BJ (cell line): ENCODE measurements around the gene ADAMTS19. TPM values are rescaled to one million over a fixed set of nuclear protein-coding genes. Genes with fewer than 3 reads are reported as not detected.

Experiments
- CTCF ChIA-PET: fragments of 350-600 bp; formaldehyde crosslinking; extraction: SDS; loops from one replicate; lab custom pipeline; 2021; ENCODE audit warnings: antibody characterized with exemption, inconsistent platforms; lab: Yijun Ruan, JAX
- POLR2A ChIA-PET: fragments of 300-600 bp; sonication (Branson Sonifier 250); formaldehyde crosslinking; extraction: SDS; loops from one replicate; lab custom pipeline; 2021; ENCODE audit warnings: antibody characterized with exemption; lab: Charles Lee
- DNase-seq: peaks from one replicate; pipeline ENCODE4 v3.0.0-alpha.2; 2011; ENCODE audit warnings: low read depth
- H3K27me3 ChIP-seq: 2 replicates; pipeline ENCODE4 v1.6.0; 2011; ENCODE audit warnings: low read length; ENCODE audit not compliant: control insufficient read depth, insufficient read depth
- H3K36me3 ChIP-seq: 2 replicates; pipeline ENCODE4 v1.5.1; 2011; ENCODE audit warnings: low read length; ENCODE audit not compliant: control insufficient read depth, insufficient read depth
- H3K4me3 ChIP-seq: 2 replicates; pipeline ENCODE4 v1.5.1; 2011; ENCODE audit warnings: low read depth, mild to moderate bottlenecking, control low read depth, low read length
- polyA plus RNA-seq: library from polyadenylated mRNA; depleted of rRNA; stranded (reverse); fragments of >200 nt; gene quantifications from 2 replicates; pipeline ENCODE4 v1.2.3, GENCODE V29; 2011
- TF ChIP-seq, protein P1 (sequence below): IDR thresholded peaks from 2 replicates; pipeline ENCODE4 v1.5.1; 2011; ENCODE audit warnings: low read depth, mild to moderate bottlenecking, control low read depth, inconsistent platforms, low read length, moderate library complexity; ENCODE audit not compliant: insufficient read depth

Gene ADAMTS19
- polyA plus RNA-seq, 1 experiment: 0.34 TPM

DNA sequence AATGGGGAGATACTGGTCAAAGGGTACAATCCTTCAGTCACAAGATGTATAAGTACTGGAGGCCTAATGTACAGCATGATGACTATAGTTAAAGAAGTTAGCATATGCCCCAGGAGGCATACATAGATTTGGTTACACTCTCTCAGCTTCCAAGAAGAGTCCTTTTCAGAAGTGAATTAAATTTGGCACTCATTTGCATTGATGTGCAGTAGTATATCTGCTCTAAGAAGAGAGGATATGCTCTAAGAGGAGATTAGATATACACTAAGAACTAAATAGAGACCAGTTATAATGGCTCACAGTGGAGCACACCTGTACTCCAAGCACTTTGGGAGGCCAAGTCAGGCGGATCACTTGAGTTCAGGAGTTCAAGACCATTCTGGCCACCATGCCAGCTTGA is 148.3 kb downstream of the ADAMTS19 start:
- no peaks in the 10 kb centered on the region for H3K27me3 ChIP-seq
- H3K4me3 ChIP-seq: no peak overlapping the region
- POLR2A ChIA-PET: no interaction called here
- CTCF ChIA-PET: no interaction called here
- no peak for DNase-seq
- no peaks in the 10 kb centered on the region for H3K36me3 ChIP-seq
- TF ChIP-seq, protein P1, sequence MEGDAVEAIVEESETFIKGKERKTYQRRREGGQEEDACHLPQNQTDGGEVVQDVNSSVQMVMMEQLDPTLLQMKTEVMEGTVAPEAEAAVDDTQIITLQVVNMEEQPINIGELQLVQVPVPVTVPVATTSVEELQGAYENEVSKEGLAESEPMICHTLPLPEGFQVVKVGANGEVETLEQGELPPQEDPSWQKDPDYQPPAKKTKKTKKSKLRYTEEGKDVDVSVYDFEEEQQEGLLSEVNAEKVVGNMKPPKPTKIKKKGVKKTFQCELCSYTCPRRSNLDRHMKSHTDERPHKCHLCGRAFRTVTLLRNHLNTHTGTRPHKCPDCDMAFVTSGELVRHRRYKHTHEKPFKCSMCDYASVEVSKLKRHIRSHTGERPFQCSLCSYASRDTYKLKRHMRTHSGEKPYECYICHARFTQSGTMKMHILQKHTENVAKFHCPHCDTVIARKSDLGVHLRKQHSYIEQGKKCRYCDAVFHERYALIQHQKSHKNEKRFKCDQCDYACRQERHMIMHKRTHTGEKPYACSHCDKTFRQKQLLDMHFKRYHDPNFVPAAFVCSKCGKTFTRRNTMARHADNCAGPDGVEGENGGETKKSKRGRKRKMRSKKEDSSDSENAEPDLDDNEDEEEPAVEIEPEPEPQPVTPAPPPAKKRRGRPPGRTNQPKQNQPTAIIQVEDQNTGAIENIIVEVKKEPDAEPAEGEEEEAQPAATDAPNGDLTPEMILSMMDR: no peak

DNA sequence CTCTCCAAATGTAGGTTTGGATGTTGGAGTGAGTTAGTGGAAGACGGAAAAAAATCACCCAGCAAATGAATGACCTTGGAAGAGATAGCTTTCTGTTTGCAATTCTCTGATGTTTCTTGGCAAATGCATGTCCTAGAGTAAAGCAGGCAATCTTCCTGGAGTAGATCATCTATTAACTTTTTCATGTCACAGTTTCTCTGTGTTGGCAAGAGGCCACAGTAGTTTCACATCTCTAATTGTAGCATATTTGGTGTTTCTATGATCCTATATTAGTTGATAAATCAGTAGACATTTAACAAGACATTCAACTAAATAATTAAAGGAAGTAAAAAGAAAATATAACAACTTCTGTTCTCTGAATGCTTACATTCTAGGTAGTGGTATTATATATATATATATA is 149.6 kb downstream of the ADAMTS19 start:
- no peak overlapping the region for H3K4me3 ChIP-seq
- CTCF ChIA-PET: no interaction called here

DNA sequence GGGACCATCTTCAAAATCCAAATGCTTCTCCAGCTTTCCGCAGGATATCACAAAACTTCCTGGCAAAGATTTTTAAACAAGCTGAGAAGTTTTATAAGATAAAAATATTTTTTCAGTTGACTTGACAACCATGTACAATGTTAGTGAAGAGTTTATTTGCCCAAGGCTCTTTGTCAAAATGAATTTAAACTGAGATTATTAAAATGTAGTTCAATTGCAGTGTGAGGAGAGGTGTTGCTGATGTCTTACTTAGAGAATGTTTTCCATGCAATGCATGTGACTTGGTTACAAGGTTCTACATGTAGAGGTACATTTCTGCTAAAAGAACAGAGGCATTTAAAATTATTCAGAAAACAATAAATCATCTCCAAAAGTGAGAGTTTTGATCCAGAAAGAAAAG is 156.4 kb downstream of the ADAMTS19 start:
- no peaks in the 10 kb centered on the region for H3K27me3 ChIP-seq
- DNase-seq: no peak
- ChIA-PET CTCF (no interaction called here), POLR2A (no interaction called here)
- no peak overlapping the region for H3K4me3 ChIP-seq
- H3K36me3 ChIP-seq: no peaks in the 10 kb centered on the region
- TF ChIP-seq, protein P1: no peak

More for the DNA sequence above, 149.6 kb downstream of the ADAMTS19 start:
- no peak for DNase-seq
- H3K27me3 ChIP-seq: no peaks in the 10 kb centered on the region
- TF ChIP-seq, protein P1: no peak
- H3K36me3 ChIP-seq: no peaks in the 10 kb centered on the region
- POLR2A ChIA-PET: no interaction called here

DNA sequence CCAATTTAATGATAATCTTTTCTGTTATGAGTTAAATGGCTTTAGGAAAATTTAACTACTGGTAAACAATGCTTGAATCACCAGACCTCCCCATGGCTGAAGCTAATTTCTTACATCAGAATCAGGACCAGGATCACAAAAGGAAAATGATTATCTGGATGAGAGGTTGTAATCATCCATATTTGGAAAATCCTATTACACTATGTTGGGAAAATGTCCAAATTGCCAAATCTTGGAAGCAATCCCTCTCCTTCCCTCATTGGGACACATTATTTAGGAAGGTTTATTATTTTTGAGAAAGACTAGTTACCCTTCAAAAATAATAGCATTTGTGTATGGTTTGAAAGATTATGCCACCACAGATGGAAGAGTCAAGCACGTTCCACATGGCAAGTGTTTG is 157.1 kb downstream of the ADAMTS19 start:
- POLR2A ChIA-PET: no interaction called here
- Histone ChIP-seq H3K4me3 (no peak overlapping the region), H3K27me3 (no peaks in the 10 kb centered on the region), H3K36me3 (no peaks in the 10 kb centered on the region)
- CTCF ChIA-PET: interaction anchor here (0.7 kb wide), 1 partner anchor 48 kb away, joined by 3 read pairs; no protein-coding TSS in a partner anchor
- TF ChIP-seq, protein P1: no peak
- DNase-seq: no peak

DNA sequence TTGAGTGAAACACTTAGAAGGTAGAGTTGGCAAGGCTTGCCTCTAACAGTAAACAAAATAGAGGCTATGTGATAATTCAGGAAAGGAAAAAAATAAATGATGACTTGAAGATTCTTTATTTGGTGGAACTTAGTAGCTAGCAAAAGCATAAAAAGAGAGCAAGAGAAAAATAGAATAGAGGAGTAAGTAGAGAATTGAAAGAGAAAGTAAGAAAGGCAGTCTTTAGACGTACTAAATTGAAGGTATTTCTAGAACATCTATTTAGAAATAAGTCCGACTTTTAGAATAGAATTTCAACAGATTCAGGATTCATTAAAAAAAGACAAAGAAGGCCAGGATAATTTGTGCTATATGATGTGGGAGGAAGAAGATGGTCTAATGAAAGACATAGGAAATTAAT is 159.7 kb downstream of the ADAMTS19 start:
- ChIA-PET CTCF (no interaction called here), POLR2A (no interaction called here)
- Histone ChIP-seq H3K4me3 (no peak overlapping the region), H3K36me3 (no peaks in the 10 kb centered on the region), H3K27me3 (no peaks in the 10 kb centered on the region)
- TF ChIP-seq, protein P1: no peak
- DNase-seq: no peak
